SJSA1 (cell line): ENCODE results near the gene GRIN2C. TPM values are rescaled to one million over a fixed set of nuclear protein-coding genes. Genes with fewer than 3 reads are reported as not detected.

Experiments used
- DNase-seq, 2 experiments: peaks; one replicate each; pipeline ENCODE4 v3.0.0-alpha.2; 2015 to 2020; ENCODE audit warnings: low spot score in 2 of 2, low read depth in 1 of 2
- H3K27ac ChIP-seq: fragments of 250-450 bp; sonication (Bioruptor Pico); 2 replicates; pipeline ENCODE4 v1.5.1; 2020; ENCODE audit warnings: mild to moderate bottlenecking, moderate library complexity
- H3K27me3 ChIP-seq: fragments of 250-450 bp; sonication (Bioruptor Pico); replicated peaks from 2 replicates; pipeline ENCODE4 v1.5.1; 2020; ENCODE audit warnings: mild to moderate bottlenecking, moderate library complexity
- H3K36me3 ChIP-seq: fragments of 250-450 bp; sonication (Bioruptor Pico); 2 replicates; pipeline ENCODE4 v1.5.1; 2020; ENCODE audit warnings: mild to moderate bottlenecking
- H3K4me1 ChIP-seq: fragments of 250-450 bp; sonication (Bioruptor Pico); replicated peaks from 2 replicates; pipeline ENCODE4 v1.6.1; 2021; ENCODE audit warnings: mild to moderate bottlenecking
- H3K4me3 ChIP-seq: fragments of 250-450 bp; sonication (Bioruptor Pico); 2 replicates; pipeline ENCODE4 v1.5.1; 2020; ENCODE audit warnings: mild to moderate bottlenecking
- H3K9me3 ChIP-seq: fragments of 250-450 bp; sonication (Bioruptor Pico); replicated peaks from 2 replicates; pipeline ENCODE4 v1.5.1; 2020; ENCODE audit warnings: mild to moderate bottlenecking
- total RNA-seq: library from RNA; depleted of rRNA; stranded (reverse); fragments of >200 nt; shearing (Covaris generic); gene quantifications from 2 replicates; pipeline ENCODE4 v1.2.3, GENCODE V29; 2014

The GRIN2C gene
- total RNA-seq, 1 experiment from 2014 or later: not detected

GRCh38 chr17:74865504-74866197, 6.0 kb upstream of the GRIN2C start:
- H3K36me3 ChIP-seq: no peaks in the 10 kb centered on the region; the same call in 1 of the 2 replicates
- H3K9me3 ChIP-seq: no peaks in the 10 kb centered on the region
- H3K27me3 ChIP-seq: peaks cover 18% of the 10 kb centered on the region
- no peak overlapping the region for H3K4me3 ChIP-seq
- H3K4me1 ChIP-seq: 0 out of 2 replicates have a peak, but pooled peaks cover 4% of the 10 kb centered on the region
- DNase-seq: no peak
- H3K27ac ChIP-seq: no peak overlapping the region

DNA sequence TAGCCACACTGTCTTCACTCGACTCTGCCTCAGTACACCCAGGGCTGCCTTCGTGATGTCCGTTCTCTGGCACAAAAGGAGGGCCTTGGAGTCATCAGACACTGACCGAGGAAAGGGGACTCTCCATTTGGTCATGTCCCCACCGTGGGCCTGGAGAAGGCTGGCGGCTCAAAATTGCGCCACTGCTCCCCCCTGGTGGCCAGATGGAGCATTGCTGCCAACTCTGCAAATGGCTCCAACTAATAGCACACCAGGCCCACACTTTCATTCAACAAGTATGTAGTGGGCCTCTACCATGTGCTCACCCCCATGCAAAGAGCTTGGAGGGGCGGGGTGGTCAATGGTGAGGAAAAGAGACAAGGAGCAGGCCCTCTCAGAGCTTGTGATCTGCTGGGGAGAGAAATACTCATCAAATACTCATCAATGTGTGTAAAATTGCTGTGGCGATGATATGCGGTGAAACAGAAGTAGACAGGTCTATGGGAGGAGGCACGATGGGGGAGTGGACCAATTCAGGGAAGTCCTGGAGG, 5.2 kb upstream of the GRIN2C start:
- H3K27me3 ChIP-seq: peaks cover 25% of the 10 kb centered on the region
- no peak overlapping the region for H3K27ac ChIP-seq
- peak; percentile 66 to 77 for DNase-seq
- no peak overlapping the region for H3K4me3 ChIP-seq
- H3K36me3 ChIP-seq: no peaks in the 10 kb centered on the region; the same call in 1 of the 2 replicates
- peaks cover 7% of the 10 kb centered on the region; the same call in 1 of the 2 replicates for H3K4me1 ChIP-seq
- peaks cover 4% of the 10 kb centered on the region; the same call in 1 of the 2 replicates for H3K9me3 ChIP-seq

DNA sequence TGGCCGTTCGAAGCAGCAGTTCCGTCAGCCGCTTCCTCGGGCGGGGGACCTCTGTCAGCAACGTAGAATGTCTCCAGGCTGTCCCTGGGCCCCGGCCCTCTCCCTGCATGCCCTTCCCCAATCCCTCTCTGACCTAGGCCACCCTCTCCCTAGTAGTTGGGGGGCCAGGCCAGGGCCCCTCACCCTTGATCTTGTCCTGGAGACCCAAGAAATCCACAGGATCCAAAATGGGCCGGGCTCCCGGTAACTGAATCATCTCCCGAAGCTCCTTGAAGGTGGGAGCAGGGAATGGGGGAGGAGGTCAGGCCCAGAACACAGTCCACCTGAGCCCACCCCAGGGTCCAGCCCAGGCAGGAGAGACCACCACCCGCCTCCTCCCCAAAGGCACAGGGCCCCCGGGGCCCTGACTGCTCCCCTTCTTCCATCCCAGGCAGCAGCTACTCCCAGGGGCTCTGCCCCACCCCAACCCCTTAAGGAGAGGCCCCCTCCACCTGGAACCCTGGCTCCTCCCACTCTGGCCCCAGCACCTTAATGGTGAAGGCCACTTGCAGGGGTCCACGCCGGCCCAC, 4.7 kb upstream of the GRIN2C start:
- peaks cover 31% of the 10 kb centered on the region for H3K27me3 ChIP-seq
- H3K9me3 ChIP-seq: peaks cover 4% of the 10 kb centered on the region; the same call in 1 of the 2 replicates
- H3K36me3 ChIP-seq: no peaks in the 10 kb centered on the region; the same call in 1 of the 2 replicates

DNA sequence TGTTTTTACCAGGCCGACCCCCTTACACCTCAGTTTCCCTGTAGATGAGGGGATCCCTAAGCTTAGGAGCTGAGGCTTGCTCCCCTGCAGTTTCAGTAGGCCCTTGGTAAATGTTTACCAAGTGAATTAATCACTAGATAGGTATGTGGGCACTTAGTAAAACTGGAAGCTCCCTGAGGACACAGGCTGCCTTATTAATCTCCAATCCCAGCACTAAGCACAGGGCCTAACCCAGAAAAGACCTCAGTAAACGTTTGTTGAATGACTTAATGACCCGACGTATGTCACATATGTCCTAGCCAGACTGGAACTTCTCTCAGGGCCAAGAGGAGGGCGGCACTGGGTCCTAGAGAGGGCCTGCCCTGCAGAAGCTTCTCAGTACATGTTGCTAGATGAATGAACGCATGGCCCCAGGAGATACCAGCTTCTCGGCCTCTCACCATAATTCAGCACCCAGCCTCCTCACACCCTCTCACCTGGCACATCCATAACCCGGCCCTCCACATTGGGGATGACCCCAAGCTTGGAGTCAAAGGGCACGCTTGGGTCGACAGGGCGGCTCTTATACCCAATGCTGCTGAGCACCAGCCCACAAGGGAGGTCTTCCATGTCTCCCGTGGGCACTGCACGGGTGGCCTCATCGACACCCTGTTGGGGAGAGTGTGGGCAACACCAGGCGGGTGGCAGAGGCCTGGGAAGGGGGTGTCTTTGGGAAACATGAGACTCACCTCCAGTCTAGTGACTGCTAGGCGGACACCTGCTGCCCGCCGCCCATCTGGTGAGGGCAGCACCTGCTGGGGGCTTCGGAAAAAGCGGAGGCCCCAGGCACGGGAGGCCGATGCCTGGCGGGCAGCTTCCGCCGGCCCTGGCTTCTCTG, 4.0 kb upstream of the GRIN2C start:
- Histone ChIP-seq H3K36me3 (no peaks in the 10 kb centered on the region; the same call in 1 of the 2 replicates), H3K27me3 (peaks cover 38% of the 10 kb centered on the region), H3K27ac (no peak overlapping the region), H3K4me1 (peaks cover 7% of the 10 kb centered on the region; the same call in 1 of the 2 replicates), H3K4me3 (no peak overlapping the region), H3K9me3 (peaks cover 4% of the 10 kb centered on the region; the same call in 1 of the 2 replicates)
- DNase-seq: no peak

More for the DNA sequence above, 4.7 kb upstream of the GRIN2C start:
- no peak for DNase-seq
- no peak overlapping the region for H3K4me3 ChIP-seq
- H3K27ac ChIP-seq: no peak overlapping the region
- H3K4me1 ChIP-seq: peaks cover 7% of the 10 kb centered on the region; the same call in 1 of the 2 replicates

- peaks cover 7% of the 10 kb centered on the region; the same call in 1 of the 2 replicates for H3K4me1 ChIP-seq
- no peak overlapping the region for H3K4me3 ChIP-seq
- DNase-seq: no peak
- no peaks in the 10 kb centered on the region; the same call in 1 of the 2 replicates for H3K36me3 ChIP-seq
- peaks cover 4% of the 10 kb centered on the region; the same call in 1 of the 2 replicates for H3K9me3 ChIP-seq
- H3K27ac ChIP-seq: no peak overlapping the region
- peaks cover 42% of the 10 kb centered on the region for H3K27me3 ChIP-seq
Observed at GRCh38 chr17:74862919-74863318, 3.2 kb upstream of the GRIN2C start.

- no peak overlapping the region for H3K27ac ChIP-seq
- H3K4me1 ChIP-seq: peaks cover 7% of the 10 kb centered on the region; the same call in 1 of the 2 replicates
- peak in 1 of 2 experiments; percentile 33 for DNase-seq
- no peak overlapping the region for H3K4me3 ChIP-seq
- no peaks in the 10 kb centered on the region; the same call in 1 of the 2 replicates for H3K36me3 ChIP-seq
- peaks cover 48% of the 10 kb centered on the region for H3K27me3 ChIP-seq
- H3K9me3 ChIP-seq: peaks cover 4% of the 10 kb centered on the region; the same call in 1 of the 2 replicates
Observed at GRCh38 chr17:74862108-74862901, 2.6 kb upstream of the GRIN2C start.

GRCh38 chr17:74861662-74862107, 2.0 kb upstream of the GRIN2C start:
- H3K27me3 ChIP-seq: peaks cover 54% of the 10 kb centered on the region
- no peak overlapping the region for H3K4me3 ChIP-seq
- no peak overlapping the region for H3K27ac ChIP-seq
- peaks cover 4% of the 10 kb centered on the region; the same call in 1 of the 2 replicates for H3K9me3 ChIP-seq
- peaks cover 7% of the 10 kb centered on the region; the same call in 1 of the 2 replicates for H3K4me1 ChIP-seq
- no peaks in the 10 kb centered on the region; the same call in 1 of the 2 replicates for H3K36me3 ChIP-seq
- DNase-seq: no peak

DNA sequence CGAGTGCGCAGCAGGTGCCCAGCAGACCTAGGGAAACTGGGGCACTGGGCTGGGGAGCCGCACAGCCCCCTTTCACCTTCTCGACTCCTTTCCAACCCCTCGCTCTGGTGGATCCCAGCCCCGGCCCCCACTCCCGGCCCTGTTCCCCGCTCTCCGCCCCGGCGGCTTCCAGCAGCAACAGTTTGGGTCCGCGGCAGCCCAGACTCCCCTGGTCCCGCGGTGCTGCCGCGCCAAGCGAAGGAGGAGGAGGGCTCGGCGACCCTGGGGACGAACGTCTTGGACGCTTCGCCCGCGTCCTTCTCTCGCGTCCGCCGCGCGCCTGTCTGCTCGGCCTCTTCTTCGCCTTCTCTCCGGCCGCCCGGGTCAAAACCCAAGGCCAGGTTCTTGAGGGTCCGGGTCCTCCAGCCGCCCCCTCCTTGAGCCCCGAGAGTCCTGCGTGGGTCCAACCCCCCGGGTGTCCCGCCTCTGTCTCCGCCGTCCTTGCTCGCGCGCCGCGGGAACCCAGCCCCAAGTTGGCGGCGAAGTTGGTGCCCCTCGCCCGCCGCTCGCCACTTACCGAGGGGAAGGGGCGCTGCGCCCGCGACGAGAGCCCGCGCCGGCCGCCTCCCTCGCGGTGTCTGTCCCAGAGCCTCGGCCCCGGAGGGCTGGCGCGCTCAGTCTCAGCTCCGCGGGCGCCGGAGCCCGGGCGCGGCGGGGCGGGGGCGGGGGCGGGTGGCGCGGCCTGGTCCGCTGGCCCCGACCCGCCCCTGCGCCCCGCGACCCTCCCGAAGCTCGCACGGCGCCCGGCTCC, 1.4 kb upstream of the GRIN2C start:
- Histone ChIP-seq H3K9me3 (peaks cover 4% of the 10 kb centered on the region; the same call in 1 of the 2 replicates), H3K4me1 (peaks cover 7% of the 10 kb centered on the region; the same call in 1 of the 2 replicates), H3K4me3 (no peak overlapping the region), H3K27ac (no peak overlapping the region), H3K27me3 (peaks cover 59% of the 10 kb centered on the region), H3K36me3 (no peaks in the 10 kb centered on the region; the same call in 1 of the 2 replicates)
- DNase-seq: no peak

DNA sequence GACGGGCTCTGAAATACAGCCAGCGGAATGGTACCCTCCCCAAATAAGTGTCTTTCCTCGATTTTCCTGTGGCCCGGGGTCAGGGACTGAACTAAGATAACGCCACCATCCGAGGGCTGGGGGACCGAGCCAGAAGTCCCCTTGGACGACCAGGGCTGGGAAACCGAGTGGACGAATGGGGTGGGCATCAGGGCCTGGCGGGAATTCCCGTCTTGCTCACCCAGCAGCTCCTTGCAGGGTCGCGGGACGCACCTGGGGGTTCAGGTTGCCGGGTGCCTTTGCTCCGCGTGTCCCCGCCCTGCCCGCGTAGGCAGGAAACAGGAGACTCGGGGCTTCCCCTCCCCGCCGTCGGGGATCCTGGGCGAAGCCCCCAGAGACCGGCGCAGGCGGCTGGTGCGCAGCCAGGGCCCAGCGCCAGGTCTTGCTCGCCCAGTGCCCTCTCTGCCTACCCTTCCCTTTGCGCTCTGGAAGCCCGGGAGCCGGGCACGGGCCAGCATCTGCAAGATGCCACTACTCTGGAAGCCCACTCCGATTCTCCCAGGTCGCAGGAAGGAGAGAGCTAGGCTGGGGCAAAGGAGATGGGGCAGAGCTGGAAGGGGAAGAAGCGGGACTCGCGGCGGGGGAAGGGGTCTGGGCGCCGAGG, 665 bp upstream of the GRIN2C start:
- DNase-seq: no peak
- Histone ChIP-seq H3K27me3 (peaks cover 66% of the 10 kb centered on the region), H3K9me3 (peaks cover 4% of the 10 kb centered on the region; the same call in 1 of the 2 replicates), H3K4me3 (no peak overlapping the region), H3K4me1 (peaks cover 7% of the 10 kb centered on the region; the same call in 1 of the 2 replicates), H3K27ac (no peak overlapping the region), H3K36me3 (no peaks in the 10 kb centered on the region; the same call in 1 of the 2 replicates)

DNA sequence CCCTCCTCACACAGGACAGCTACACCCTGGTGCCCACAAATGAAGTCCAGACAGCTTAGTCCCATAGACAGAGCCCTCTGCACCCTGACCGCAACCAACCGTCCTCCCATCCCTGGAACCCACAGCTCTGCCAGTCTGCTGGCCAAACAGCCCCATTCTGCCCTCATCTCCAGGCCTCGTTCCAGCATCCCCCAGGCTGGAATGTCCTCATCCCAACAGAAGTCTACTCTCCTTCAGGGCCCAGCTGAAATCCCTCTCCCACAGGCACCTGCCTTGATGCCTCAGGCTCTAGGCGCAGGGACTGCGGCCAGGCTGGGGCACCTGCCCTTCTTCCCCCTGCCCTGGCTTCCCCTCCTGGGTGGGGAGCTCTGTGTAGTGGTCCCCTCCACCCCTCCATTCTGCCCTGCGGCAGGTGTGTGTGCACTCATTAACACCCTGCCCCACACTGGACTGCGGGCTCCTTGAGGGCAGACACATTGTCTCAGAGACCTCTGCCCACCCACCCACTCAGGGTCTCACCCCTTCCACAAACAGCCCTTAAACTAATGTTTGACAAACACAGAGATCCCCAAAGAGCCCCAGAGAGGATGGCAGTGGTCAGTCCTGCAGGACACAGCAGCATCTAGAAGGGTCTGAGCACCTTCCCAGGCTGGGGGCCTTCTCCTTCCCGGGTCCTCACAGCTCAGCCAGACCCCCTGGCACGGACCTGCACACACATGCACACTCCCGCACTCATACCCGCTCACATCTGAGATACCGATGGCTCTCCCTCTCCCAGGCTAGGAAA, 820 bp downstream of the GRIN2C start:
- H3K27ac ChIP-seq: no peak overlapping the region
- peaks cover 81% of the 10 kb centered on the region for H3K27me3 ChIP-seq
- no peaks in the 10 kb centered on the region; the same call in 1 of the 2 replicates for H3K36me3 ChIP-seq
- H3K9me3 ChIP-seq: peaks cover 4% of the 10 kb centered on the region; the same call in 1 of the 2 replicates
- DNase-seq: no peak
- no peak overlapping the region for H3K4me3 ChIP-seq
- H3K4me1 ChIP-seq: peaks cover 7% of the 10 kb centered on the region; the same call in 1 of the 2 replicates

DNA sequence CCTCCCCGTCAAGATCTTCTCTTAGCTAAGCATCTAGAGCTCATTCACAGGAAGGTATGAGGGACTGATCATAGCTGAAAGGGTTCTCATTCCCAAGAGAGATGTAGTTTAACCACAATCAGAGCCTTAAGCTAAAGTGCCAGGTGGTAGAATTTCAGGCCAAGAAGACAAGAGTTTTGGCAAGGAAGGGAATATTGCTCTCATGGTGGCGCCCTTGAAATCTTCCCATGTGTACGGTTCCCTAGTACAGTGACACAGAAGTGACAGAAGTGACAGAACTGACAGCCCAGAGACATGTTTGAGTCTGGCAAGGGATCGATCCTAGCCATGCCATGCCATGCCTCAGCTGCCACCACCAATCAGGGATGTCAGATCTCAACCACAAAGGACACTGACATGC, 2.5 kb downstream of the GRIN2C start:
- Histone ChIP-seq H3K27me3 (peaks cover 93% of the 10 kb centered on the region), H3K36me3 (no peaks in the 10 kb centered on the region), H3K27ac (no peak overlapping the region), H3K4me1 (peaks cover 7% of the 10 kb centered on the region; the same call in 1 of the 2 replicates), H3K4me3 (no peak overlapping the region), H3K9me3 (peaks cover 4% of the 10 kb centered on the region; the same call in 1 of the 2 replicates)
- DNase-seq: no peak
